Astrocyte of the spinal cord (primary cell): Measurements from ENCODE around the gene IL10RA.

Experiments used
- DNase-seq: peaks from one replicate; pipeline ENCODE4 v3.0.0; 2011; ENCODE audit warnings: low read depth, low spot score
- H3K4me3 ChIP-seq: 2 replicates; pipeline ENCODE4 v1.5.1; 2011; ENCODE audit warnings: low read depth, mild to moderate bottlenecking, low read length, moderate library complexity
- CTCF ChIP-seq: IDR thresholded peaks from 2 replicates; pipeline ENCODE4 v1.5.1; 2012; ENCODE audit warnings: low read depth, mild to moderate bottlenecking, low read length, inconsistent platforms
- in situ Hi-C: cut with HindIII; loops from 2 replicates; pipeline ENCODE4 v1.10.0; 2017; ENCODE audit warnings: low sequenced_read_pairs

IL10RA gene

GRCh38 chr11:117962826-117963225 lies 23.4 kb upstream of the IL10RA start:
- H3K4me3 ChIP-seq: no peak overlapping the region
- DNase-seq: no peak
- no peak for TF ChIP-seq CTCF
- in situ Hi-C loops: no loop called here

GRCh38 chr11:117966908-117967307 lies 19.3 kb upstream of the IL10RA start:
- TF ChIP-seq CTCF: no peak
- in situ Hi-C loops: no loop called here
- no peak overlapping the region for H3K4me3 ChIP-seq
- no peak for DNase-seq

- in situ Hi-C loops: no loop called here
- no peak overlapping the region for H3K4me3 ChIP-seq
- TF ChIP-seq CTCF: no peak
- no peak for DNase-seq
Observed at GRCh38 chr11:117969160-117969991, 16.8 kb upstream of the IL10RA start.

GRCh38 chr11:117970400-117971024 lies 15.7 kb upstream of the IL10RA start:
- in situ Hi-C loops: no loop called here
- no peak for TF ChIP-seq CTCF
- no peak for DNase-seq
- H3K4me3 ChIP-seq: no peak overlapping the region

- in situ Hi-C loops: no loop called here
- no peak for TF ChIP-seq CTCF
- no peak for DNase-seq
- H3K4me3 ChIP-seq: no peak overlapping the region
Observed at GRCh38 chr11:117972044-117972443, 14.2 kb upstream of the IL10RA start.

- H3K4me3 ChIP-seq: no peak overlapping the region
- no peak for DNase-seq
- no peak for TF ChIP-seq CTCF
- in situ Hi-C loops: no loop called here
Observed at GRCh38 chr11:117972629-117973502, 13.3 kb upstream of the IL10RA start.
